Lower leg skin (tissue), 4 donors: Measurements from ENCODE around the gene OSBP2. TPM values are rescaled to one million over a fixed set of nuclear protein-coding genes. Genes with fewer than 3 reads are reported as not detected.

Experiments
- DNase-seq, 2 donors: peaks; one replicate each; pipeline ENCODE4 v3.0.0-alpha.2; 2019; ENCODE audit warnings: low spot score in 2 of 2
- H3K4me3 ChIP-seq: fragments of 200-600 bp; sonication (generic); 2 replicates; pipeline ENCODE4 v1.5.1; 2017; ENCODE audit warnings: mild to moderate bottlenecking, low read depth; ENCODE audit not compliant: poor library complexity, severe bottlenecking
- POLR2A ChIP-seq, 2 donors: fragments of 450-650 bp; IDR thresholded peaks; one replicate each; pipeline ENCODE4 v1.6.1; 2016 to 2017; ENCODE audit warnings: antibody characterized with exemption in 2 of 2, mild to moderate bottlenecking in 1 of 2, moderate library complexity in 1 of 2
- WGBS, 2 donors: methylation state at CpG; one replicate each; pipeline ENCODE4 v1.1.5; 2018; 5-methylcytosine and 5-hydroxymethylcytosine counted together
- intact Hi-C: fragments of 100-400 bp; cut with DNase I; formaldehyde crosslinking; loops from one replicate; pipeline ENCODE4 v1.15.0; 2023; ENCODE audit warnings: low total_unique reads
- total RNA-seq, 4 donors: library from RNA; depleted of rRNA; stranded (reverse); fragments of >200 nt; gene quantifications; one replicate each; pipeline ENCODE4 v1.1.0, GENCODE V29; 2016
- TF ChIP-seq, protein P1 (sequence below), 3 donors: fragments of 450-650 bp; IDR thresholded peaks; one replicate each; pipeline ENCODE4 v1.5.1; 2016; ENCODE audit warnings: antibody characterized with exemption in 3 of 3, mild to moderate bottlenecking in 3 of 3, moderate library complexity in 2 of 3

Gene OSBP2
- total RNA-seq, 4 donors from 2014 or later: 7.2 to 13.3 (median 10.0) TPM

GRCh38 chr22:30821863-30822215, 127.2 kb downstream of the OSBP2 start:
- DNase-seq: peak in 1 of 2 donors; percentile 70
- WGBS, 2 donors: 43 to 44% methylated on average over 8 of the region's 8 CpGs
- no peak for TF ChIP-seq POLR2A (IDR thresholded peaks at IDR 0.05)
- TF ChIP-seq, protein P1, sequence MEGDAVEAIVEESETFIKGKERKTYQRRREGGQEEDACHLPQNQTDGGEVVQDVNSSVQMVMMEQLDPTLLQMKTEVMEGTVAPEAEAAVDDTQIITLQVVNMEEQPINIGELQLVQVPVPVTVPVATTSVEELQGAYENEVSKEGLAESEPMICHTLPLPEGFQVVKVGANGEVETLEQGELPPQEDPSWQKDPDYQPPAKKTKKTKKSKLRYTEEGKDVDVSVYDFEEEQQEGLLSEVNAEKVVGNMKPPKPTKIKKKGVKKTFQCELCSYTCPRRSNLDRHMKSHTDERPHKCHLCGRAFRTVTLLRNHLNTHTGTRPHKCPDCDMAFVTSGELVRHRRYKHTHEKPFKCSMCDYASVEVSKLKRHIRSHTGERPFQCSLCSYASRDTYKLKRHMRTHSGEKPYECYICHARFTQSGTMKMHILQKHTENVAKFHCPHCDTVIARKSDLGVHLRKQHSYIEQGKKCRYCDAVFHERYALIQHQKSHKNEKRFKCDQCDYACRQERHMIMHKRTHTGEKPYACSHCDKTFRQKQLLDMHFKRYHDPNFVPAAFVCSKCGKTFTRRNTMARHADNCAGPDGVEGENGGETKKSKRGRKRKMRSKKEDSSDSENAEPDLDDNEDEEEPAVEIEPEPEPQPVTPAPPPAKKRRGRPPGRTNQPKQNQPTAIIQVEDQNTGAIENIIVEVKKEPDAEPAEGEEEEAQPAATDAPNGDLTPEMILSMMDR (IDR thresholded peaks at IDR 0.05): no peak
- intact Hi-C loops: no loop called here
- no peak overlapping the region for H3K4me3 ChIP-seq

DNA sequence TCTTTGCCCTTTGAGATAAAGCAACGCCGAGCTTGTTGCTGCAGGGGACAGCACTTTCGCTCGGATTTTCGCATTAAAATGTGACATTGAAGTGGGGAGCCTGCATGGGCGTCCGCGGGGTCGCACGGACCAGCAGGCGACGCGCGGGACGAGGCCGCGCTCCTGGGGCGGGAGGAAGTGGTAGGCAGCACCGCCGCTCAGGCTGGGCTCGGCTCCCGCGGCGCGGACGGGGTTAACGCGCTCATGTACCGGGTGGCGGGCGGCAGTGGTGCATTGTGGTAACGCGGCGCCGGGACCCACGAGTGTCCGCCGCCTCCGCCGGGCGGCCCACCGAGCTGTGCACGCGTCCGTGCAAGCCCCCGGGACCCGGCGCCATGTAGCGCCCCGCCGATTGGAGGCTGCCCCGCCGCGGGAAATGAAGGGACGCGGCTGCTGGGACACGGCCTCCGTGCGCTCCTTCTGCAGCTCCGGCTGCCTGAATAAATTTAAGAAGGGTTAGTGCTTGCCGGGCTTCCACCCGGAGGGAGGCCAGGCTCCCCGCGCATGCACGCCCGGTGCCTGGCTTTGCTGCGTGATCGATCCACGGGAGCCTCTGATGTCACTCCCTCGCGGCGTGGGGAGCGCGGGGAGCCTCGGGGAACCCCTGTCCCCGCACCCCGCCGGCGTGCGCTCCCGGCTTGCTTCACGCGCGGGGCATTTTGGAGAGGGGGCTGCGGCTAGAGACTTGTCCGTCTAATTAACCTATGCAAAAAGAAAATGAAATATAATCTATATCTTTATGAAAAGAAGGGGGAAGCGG, 127.7 kb downstream of the OSBP2 start:
- intact Hi-C loops: no loop called here
- 6 to 7% methylated on average over 44 of the region's 87 CpGs for WGBS, 2 donors

DNA sequence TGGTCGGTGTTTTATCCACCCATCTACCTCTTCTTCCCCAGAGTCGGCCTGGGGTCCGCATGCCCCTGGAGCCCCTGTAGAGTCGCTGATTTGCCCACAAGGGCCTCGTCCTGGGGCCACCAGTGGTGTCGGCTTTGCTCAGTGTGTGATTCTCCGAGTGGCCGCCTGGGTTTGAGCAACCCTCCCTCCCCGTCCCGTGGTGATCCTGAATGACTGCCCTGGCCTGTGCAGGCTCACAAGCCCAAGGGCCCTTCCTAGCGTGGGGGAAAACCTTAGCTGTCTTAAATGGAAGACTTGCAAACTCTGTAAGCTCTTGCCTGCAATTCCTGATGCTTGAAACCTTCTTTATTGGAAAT, 128.3 kb downstream of the OSBP2 start:
- intact Hi-C loops: no loop called here
- DNase-seq: peak in 1 of 2 donors; percentile 70
- TF ChIP-seq, protein P1 (IDR thresholded peaks at IDR 0.05): no peak
- no peak for TF ChIP-seq POLR2A (IDR thresholded peaks at IDR 0.05)
- 37 to 54% methylated on average over 10 to 11 of the region's 11 CpGs for WGBS, 2 donors
- no peak overlapping the region for H3K4me3 ChIP-seq

More for the DNA sequence above, 127.7 kb downstream of the OSBP2 start:
- DNase-seq: peak in 1 of 2 donors; percentile 72
- TF ChIP-seq, protein P1 (IDR thresholded peaks at IDR 0.05): no peak
- TF ChIP-seq POLR2A (IDR thresholded peaks at IDR 0.05): no peak
- no peak overlapping the region for H3K4me3 ChIP-seq

- intact Hi-C loops: no loop called here
- 92 to 95% methylated on average over 8 of the region's 8 CpGs for WGBS, 2 donors
- TF ChIP-seq POLR2A (IDR thresholded peaks at IDR 0.05): no peak
- TF ChIP-seq, protein P1 (IDR thresholded peaks at IDR 0.05): no peak
- peak in 1 of 2 donors; percentile 66 for DNase-seq
- H3K4me3 ChIP-seq: no peak overlapping the region
Measured at GRCh38 chr22:30824096-30824495, 129.4 kb downstream of the OSBP2 start.

- 80 to 89% methylated on average over 8 of the region's 8 CpGs for WGBS, 2 donors
- intact Hi-C loops: no loop called here
- no peak overlapping the region for H3K4me3 ChIP-seq
- TF ChIP-seq, protein P1 (IDR thresholded peaks at IDR 0.05): no peak
- TF ChIP-seq POLR2A (IDR thresholded peaks at IDR 0.05): no peak
- peak in 1 of 2 donors; percentile 61 for DNase-seq
Measured at GRCh38 chr22:30824711-30825110, 130.0 kb downstream of the OSBP2 start.
